Liver (tissue), 3 donors: ENCODE data around the gene RAB38.

ENCODE experiments used
- CTCF ChIP-seq: fragments of 150-350 bp; IDR thresholded peaks from 2 replicates; pipeline ENCODE4 v1.5.1; 2017; ENCODE audit warnings: improper control_type of control experiment, low read depth, low read length; ENCODE audit not compliant: missing input control
- JUND ChIP-seq, 2 donors: IDR thresholded peaks; 2 replicates each; pipeline ENCODE4 v1.6.1; 2016; ENCODE audit warnings: antibody characterized with exemption in 2 of 2
- REST ChIP-seq: IDR thresholded peaks from 2 replicates; pipeline ENCODE4 v1.6.1; 2016; ENCODE audit warnings: antibody characterized with exemption, mild to moderate bottlenecking
- RXRA ChIP-seq, 2 donors: IDR thresholded peaks; 2 replicates each; pipeline ENCODE4 v1.6.1; 2017 to 2018; ENCODE audit warnings: antibody characterized with exemption in 2 of 2, mild to moderate bottlenecking in 1 of 2
- TAF1 ChIP-seq: conservative IDR thresholded peaks from 2 replicates; pipeline ENCODE4 v1.6.1; 2016; ENCODE audit warnings: antibody characterized with exemption, mild to moderate bottlenecking
- donor health status: healthy.
- donor health status: healthy.

- no peak for TF ChIP-seq CTCF
- no peak for TF ChIP-seq RXRA (IDR thresholded peaks at IDR 0.05)
- TF ChIP-seq TAF1, result no peak
- no peak for TF ChIP-seq JUND (IDR thresholded peaks at IDR 0.05)
- TF ChIP-seq REST, result no peak
Measured at GRCh38 chr11:88115828-88116755, 59.2 kb downstream of the RAB38 start.
